IPS-NIHi11 (cell line): ENCODE data around the gene GAS7.
"Not testable (repeated sequence)": the region's sequence is repeated elsewhere in the genome, so short reads cannot be mapped to it uniquely, and the experiment has no call there.

Experiments used
- DNase-seq: peaks from one replicate; pipeline ENCODE4 v3.0.0; 2012; ENCODE audit warnings: mixed read lengths, low spot score

The GAS7 gene

DNA sequence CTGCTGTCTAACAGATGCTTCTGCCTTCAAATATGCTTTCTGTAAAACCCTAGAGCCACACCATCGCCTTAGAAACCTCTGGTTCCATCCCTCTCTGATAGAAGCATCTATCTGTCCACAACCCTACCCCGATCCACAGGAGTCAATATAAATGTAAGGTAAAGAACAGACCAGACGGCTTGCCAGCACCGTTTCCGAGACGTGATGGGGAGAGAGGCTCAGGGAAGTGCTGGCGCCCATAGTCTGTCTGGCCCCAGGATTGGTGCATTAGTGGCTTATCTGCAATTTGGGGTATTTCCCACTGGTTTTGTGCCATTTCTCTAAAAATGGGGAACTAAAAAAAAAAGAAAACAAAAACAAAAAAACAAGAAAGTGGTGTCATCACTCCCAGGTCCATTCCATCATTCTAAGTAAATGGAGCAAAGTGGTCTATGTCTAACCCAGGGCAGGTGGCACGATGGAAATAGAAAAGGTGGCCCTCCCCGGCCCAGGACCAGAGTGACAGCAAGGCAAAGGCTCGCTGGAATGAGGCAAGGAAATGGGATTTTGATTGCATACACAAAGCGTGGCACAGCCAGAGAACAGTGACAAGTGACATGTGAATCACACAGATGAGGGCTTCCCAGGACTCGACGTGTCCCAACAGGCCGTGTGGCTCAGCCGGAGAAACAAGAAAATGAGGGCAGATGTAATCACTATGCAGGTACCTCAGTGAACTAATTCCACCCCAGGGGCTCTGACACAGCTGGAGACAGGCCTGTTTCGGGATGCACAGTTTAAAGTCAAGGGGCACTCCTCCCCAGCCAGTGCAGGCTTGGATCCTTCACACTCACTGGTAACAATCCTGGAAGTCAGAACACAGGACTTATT lies 125.6 kb downstream of the GAS7 start:
- DNase-seq, result no peak

DNA sequence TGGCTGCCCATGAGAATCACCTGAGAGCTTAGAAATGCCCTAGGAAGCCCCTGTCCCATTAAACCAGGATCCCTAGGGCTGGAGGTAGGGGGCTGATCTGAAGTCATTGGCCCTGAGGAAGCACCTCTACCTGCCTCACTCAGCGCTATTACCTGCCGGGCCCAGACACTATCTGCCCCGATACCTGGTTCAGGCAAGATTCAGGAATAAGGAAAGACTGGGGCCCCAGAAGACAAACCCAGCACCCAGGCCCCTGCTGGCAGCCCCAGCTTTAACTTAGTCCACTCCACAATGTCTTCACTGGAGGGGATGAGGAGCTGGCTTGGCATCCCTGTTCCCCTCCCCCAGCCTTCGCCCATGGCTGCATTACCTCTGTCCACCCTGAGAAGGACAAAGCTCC lies 126.3 kb downstream of the GAS7 start:
- no peak for DNase-seq

DNA sequence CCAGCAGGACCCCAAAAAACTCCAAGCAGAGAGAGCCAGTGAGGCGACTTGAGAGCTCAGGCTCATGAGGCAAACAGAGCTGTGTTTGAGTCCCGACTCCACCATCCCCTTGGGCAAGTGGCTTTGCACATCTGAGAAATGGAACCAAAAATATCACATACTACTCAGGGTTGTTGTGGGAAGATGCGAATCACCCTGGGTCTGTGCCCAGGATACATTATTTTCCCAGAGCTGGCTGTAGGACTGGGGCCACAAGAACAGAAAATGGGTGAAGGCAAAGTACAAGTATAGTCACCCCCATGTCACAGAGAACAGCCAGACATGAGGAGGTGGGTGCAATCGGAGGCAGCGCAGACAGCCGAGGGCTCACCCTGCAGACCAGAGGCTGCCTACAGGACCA lies 127.3 kb downstream of the GAS7 start:
- no peak for DNase-seq

DNA sequence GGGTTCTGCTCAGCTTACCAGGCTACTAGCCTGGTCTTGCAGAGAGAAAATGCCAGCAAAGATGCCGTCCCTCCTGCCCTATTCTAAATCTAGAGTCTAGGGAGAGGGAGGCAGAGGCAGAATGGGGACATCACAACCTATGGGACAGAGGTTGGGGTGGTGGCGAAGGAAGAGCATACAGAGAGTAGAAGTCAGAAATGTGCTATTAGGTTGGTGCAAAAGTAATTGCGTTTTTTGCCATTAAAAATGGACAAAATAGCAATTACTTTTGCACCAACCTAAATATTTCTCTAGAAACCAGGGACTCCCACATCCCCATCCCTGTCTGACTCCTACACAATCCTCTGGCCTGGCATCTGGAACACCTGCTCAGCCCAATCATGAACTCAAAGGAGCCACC lies 127.7 kb downstream of the GAS7 start:
- no peak for DNase-seq

DNA sequence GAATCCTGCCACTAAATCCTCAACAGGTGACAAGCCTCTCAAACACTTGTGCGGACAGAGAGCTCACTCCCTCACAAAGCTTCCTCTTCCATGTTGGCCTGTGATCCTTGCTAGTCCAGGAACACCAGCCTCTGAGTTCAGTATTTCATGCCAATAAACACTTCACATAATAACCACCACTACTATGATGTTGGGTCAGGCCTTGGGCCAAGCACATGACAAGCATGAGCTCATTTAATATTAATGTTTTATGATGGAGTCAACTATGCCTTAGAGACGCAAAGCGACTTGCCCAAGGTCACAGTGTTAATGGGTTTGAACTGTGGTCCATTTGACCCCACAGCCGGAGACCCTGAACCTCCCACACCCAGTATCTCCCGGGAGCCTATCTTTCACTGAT lies 129.1 kb downstream of the GAS7 start:
- DNase-seq, result no peak

DNA sequence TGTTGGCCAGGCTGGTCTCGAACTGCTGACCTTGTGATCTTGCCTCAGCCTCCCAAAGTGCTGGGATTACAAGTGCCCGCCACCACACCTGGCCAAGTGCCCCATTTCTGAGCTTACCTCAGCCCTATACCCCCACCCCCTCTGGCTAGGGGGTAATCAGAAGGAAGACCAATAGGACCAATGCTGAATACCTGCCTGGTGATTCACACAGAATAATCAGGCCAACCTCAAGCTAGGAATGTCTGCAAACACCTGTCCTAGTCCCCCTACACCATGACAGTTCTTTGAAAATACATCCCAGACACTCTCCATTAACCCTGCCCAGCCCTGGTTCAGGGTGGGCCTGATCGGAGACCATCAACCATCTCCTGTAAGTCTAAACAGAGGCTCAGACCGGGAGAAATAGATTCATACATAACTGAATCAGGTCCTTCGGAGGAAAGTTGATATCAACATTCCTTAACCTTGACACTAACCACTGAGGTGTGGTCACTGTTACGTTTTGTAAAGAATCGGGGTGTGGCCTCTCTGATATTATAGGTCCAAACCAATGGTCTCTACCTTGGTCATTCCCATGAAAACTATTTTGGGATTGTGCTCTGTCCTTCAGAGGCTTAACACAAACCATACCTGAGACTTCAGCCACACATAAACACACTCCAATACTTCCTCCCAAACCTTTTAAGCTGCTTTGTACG lies 130.8 kb downstream of the GAS7 start:
- no peak for DNase-seq

DNA sequence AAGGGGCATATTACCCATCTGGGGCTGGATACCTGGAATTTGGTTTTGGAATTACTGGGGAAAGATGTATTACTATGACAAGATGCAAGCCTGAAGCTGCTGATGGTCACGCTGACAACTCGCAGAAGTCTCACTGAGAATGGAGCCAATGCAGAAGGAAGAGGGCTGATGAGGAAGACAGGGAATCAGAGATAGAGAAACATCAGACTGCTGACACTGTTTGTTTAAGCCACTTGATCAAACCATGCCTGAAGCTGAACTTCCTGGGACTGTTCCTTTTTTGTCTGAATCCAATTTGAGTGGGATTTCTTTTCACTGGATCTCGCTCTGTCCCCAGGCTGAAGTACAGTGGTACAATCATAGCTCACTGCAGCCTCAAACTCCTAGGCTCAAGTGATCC lies 133.9 kb downstream of the GAS7 start:
- DNase-seq, result no peak

DNA sequence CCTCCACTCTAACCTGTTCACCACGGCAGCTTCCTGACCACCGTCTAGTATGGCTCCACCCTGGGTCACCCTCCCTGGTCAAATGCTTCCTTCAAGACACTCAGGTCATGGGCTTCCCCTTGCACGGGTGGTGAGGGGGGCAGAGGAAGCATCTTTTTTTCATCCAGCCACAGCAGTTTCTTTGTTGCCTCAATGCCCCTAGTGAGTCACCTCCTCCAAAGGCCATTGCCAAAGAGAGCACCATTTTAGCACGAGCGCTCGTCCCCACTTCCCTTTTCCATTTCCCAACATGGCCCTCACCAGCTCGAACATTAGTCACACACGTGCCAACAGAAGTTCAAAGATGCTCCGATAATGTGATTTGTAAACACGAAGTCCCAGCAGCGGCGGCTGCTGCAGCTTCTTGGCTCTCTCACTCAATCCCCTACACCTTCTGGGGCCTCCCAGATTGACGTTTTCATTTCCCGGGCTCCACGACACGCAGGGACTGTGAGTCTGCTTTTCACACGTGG lies 134.6 kb downstream of the GAS7 start:
- DNase-seq, result no peak

DNA sequence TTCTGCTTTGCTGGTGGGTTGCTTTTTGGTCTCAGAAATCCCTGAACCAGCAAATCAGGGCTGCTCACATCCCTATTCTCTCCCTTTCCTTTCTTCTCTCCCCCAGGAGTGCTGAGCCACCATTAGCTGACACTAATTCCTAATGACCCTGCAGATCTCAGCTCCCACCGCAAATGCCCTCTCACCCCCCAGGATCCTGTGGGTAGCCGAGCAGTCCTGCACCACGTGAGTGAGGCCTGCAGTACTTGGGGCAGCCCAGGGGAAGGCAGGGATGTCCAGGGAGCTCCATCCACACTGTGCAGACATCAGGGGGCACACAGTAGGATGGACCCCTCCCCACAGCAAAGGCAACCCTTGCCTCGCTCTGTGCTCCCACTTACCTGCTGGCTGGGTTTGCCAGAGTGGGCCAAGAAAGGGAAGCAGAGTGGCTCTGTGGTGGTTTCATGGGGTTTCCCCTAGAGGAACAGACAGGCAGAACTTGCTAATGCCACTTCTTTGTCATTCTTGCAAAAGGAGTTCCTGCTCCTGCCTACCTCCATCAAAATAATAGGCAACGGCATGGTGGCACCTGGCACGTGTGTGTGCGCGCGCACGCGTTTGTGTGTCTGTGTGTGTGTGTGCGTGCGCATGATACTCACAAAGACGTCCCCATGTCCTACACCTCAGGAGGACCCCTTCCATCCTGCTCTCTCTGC lies 135.6 kb downstream of the GAS7 start:
- DNase-seq, result no peak

DNA sequence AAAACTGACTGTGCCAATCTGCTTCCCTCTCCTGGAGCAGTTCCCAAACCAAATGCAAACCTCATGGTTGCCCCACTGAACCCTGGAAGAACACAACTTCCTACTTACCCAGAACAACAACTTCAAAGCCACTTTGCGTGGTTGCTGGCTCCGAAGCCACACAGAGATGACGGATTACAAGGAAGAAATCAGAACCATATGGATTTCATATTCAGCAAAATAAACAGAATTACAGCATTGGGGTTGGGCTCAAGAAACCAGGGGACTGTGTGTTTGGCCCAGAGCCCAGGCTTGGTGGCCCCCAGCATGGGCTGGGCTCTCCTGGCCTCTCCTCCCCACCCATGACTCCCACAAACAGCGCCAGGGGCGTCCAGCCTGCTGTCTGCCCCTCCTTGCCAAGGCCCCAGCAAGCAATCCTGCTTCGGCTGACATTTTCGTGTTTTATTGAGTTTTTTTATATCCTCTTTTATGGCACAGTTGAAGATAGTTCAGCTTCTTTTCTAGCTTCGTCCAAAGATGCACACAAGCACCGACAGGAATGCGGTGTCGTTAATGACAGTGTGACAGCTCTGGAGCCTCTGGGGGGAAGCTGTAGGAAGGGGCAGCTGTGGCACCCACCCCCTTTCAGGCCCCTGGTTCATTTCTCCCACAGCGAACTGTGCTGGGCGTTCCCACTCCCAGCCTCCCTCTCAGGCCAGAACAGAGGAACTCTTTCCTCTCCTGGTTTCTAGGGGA lies 137.1 kb downstream of the GAS7 start:
- no peak for DNase-seq

DNA sequence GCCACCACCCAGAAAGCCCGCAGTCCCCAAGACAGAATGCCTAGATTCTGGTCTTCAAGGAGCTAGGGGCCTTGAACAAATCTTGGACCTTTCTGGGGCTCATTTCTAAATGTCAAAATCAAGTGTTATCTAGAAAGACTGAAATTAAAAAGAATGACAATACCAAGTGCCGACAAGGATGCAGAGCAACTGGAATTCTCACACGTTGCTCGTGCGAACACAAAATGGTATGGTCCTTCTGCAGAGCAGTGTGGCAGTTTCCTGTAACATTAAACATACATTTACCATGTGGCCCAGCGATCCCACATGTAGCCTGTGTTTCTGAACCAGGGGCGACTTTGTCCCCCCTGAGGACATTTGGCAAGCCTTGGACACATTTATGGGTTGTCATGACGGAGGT lies 137.9 kb downstream of the GAS7 start:
- no peak for DNase-seq

DNA sequence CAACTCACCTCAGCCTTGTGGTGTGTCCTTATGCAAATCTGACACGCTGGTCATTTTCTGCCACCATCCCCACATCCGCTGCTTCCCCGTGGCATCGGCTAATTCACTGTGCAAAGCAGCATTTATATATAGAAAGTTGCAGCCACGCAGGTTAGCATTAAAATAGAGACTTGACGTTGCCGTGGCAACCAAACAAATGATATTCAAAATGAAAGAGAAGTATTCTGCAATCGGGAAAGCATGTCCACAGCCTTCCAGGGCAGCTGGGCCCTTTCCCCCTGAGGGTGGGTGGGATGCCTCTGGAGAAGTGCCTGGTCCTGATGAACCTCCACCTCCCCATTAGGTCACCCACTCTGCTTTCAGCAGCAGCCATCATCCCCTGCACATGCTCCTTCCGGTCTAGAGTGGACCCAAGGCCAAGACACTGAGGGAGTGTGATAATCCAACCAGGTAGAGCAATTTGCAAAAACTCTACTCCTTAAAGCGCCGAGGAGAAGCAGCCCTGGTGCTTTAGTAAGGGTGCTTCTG lies 138.7 kb downstream of the GAS7 start:
- DNase-seq, result no peak

DNA sequence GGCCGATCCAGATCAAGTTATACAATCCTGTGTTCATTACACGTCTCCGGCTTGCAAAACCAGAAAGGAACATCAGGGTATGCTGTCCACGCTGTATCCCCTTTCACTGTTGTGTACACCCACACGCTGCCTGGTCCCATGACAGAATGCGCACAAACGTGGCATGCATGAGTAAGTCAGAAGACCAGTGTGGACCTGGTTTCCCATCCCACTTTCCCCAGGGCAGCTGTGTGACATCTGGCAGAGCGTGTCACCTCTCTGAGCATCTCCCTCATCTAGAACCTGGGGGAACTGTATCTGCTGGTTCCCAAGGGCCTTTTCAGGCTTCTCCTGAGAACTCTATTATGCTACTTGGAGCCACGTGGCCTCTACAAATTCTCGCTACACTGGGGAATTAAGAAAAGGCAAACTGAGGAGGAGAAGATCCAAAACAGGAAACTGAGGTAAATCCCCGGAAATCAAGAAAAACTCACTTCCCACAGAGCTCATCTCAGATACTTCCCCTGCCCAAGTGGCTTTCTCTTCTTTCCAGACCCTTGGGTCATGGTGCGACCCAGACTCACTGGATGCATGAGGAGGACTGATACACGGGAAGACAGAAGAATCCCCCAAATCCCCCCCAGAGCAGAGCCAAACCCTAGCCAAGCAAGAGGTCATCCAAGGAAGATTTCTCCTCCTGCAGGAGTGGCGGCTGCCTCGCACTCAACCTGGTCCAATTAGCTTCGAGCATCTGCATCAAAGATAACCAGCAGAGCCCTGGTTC lies 139.3 kb downstream of the GAS7 start:
- no peak for DNase-seq

DNA sequence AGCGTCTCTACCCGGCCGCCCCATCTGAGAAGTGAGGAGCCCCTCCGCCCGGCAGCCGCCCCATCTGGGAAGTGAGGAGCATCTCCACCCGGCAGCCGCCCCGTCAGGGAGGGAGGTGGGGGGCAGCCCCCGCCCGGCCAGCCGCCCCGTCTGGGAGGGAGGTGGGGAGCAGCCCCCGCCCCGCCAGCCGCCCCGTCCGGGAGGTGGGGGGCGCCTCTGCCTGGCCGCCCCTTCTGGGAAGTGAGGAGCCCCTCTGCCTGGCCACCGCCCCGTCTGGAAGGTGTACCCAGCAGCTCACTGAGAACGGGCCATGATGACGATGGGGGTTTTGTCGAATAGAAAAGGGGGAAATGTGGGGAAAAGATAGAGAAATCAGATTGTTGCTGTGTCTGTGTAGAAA lies 140.9 kb downstream of the GAS7 start:
- not testable (repeated sequence) for DNase-seq

DNA sequence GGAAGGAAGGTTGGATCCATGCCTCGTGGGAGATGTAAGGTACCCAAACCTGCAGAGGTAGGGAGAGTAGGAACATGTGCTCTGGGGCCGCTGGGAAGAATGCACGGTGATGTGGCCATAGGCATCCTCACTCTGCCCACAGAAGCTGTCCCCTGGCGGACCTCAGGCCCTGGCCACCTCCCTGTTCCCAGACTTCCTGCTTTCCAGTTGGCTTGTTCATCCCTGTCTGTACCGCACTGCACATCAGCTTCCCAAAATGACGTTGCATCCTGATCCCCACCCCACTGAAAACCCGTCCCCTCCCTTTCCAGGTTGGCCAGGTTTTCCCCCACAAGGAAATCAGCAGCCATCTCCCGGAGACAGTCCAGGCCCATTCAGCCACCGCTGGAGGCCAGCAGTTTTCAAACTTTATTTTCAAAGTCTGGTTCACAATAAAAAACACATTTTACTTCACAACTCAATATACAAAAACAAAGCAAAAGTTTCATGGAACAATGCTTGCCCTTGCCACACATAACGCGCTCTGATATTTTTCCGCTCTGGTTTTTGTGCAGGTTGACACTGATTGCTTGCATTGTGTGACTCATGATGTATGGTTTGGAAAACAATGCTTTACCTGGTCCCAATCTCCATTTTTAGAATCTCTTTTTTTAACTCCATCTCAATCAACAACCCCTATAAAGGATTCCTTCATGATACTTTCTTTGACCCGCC lies 143.0 kb downstream of the GAS7 start:
- no peak for DNase-seq

DNA sequence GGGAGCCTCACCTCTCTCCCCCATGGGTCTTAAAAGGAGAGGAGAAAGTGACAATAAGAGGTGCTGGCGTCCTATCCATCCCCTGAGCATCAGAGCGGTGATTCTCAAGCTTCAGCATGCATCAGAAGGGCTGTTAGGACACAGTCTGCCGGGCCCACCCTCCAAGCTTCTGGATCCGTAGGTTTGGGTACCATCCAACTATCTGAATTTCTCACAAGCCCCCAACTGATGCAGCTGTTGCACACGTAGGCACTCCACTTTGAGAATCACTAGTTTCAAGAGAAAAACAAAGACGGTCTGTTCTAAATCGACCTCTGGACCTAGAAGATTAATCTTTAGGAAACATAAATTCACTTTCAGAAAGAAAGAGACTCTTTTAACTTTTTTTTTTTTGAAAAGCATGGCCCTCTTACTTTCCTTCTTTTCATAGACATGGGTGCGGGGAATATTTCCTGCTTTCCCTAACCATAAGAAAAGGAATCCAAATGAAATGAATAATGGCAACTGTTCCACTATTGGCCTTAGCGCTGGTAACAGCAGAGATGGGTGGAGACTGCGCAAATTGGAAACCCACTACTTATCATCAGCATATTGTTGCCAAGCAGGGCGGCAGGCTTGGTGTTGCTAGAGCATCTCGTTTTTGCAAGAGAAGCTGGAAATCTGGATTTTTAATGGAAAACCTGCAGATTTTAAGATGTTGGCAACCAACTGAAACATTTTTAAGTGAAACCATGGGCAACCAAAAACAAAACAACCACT lies 144.4 kb downstream of the GAS7 start:
- no peak for DNase-seq

DNA sequence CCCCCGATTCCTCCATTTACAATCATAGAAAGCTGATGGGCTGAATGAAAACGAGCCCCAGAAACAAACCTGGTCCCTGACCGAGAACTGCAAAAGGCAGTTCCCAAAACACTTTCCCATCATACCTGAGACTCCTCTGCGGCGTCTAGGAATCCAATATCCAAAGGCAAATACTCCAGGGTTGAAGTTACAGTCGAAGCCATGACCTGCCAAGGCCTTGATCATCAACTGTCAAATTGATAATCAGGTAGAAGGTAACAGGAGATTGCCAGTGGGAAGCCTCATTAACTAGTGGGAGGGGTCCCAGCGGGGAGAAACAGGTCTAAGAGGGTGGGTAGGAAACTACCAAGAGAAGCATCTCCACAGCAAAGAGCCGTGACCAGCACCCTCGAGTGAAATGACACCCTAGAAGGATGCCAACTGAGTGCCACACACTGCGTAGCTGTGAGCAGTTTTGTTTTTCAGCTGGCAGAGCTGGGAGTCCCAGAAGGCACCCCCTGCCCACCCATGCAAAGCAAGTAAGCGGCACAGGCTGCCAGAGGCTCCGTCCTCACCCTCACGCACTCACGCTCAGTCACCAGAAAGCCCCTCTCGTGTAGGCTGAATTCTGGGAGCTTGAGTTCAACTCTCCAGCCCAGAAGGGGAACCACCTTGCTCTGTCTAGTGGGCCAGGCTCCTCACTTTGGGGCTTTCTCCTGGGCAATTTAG lies 146.1 kb downstream of the GAS7 start:
- no peak for DNase-seq

DNA sequence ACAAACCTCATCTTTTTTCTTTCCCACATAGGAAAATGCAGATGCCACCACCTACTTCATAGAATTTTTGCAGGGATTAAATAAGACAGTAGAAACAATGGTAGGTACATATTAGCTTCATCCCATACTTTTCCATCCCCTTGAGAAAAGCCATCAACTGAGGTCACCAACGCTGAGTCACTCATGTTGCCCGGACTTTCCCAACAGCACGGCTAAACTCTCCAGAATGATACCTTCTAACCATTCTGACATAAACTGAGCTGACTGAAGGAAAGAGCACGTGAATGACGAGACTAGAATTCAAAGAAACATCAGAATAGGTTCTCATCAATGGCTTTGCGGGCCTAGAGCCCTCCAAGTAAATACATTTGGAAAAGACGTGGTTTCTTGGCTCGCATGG lies 147.3 kb downstream of the GAS7 start:
- no peak for DNase-seq

DNA sequence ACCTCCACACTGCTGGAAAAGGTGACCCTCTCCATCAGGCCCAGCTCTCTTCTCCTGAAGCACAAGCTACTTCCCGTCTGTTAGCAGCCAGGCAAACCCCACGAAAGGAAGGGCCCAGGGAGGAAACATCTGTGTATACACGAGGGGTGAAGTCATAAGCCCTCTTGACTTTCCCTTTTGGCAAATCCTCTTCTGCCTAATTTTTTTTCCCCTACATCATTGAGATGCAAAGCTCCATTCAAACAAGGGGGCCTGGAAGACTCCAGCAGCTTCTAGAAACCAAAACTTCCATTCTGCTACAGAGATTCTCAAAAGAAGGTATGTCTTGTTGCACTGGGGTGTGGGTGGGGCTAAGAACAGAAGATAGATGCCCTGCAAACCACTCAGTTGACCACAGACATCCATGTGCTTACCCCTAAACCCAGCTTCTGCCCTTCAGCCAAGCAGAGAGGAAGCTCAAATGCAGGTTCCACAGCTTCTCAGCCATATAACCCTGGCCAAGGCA lies 147.8 kb downstream of the GAS7 start:
- no peak for DNase-seq
